PC-9 (cell line): Measurements from ENCODE around the gene RND3. TPM values are rescaled to one million over a fixed set of nuclear protein-coding genes. Genes with fewer than 3 reads are reported as not detected.

Source experiments
- BruUV-seq: library from RNA; stranded (reverse); fragments of 400-500 nt; replicated peaks from 2 replicates; lab custom pipeline; 2021; lab: Mats Ljungman, UMichigan
- CTCF ChIA-PET: fragments of 300-600 bp; sonication (Branson Sonifier 250); formaldehyde crosslinking; loops from one replicate; lab custom pipeline; 2022; ENCODE audit warnings: antibody characterized with exemption; lab: Charles Lee
- POLR2A ChIA-PET: fragments of 300-600 bp; sonication (Branson Sonifier 250); formaldehyde crosslinking; loops from one replicate; lab custom pipeline; 2022; ENCODE audit warnings: antibody characterized with exemption; ENCODE audit not compliant: unreplicated experiment; lab: Charles Lee
- DNase-seq, 2 experiments: peaks; one replicate each; pipeline versions ENCODE4 v3.0.0 to v3.0.0-alpha.2; 2015 to 2022; ENCODE audit warnings: mixed read lengths in 1 of 2
- H2AFZ ChIP-seq: fragments of 200-600 bp; sonication (generic); 2 replicates; pipeline ENCODE4 v1.8.1; 2017; ENCODE audit warnings: antibody characterized with exemption
- H3F3A ChIP-seq: fragments of 200-600 bp; sonication (generic); 2 replicates; pipeline ENCODE4 v1.8.1; 2017; ENCODE audit warnings: antibody characterized with exemption, mild to moderate bottlenecking, low read depth; ENCODE audit not compliant: insufficient read depth
- H3K27ac ChIP-seq: fragments of 200-600 bp; sonication (generic); 2 replicates; pipeline ENCODE4 v1.6.1; 2016; ENCODE audit warnings: mixed run types
- H3K27me3 ChIP-seq: fragments of 200-600 bp; sonication (generic); 2 replicates; pipeline ENCODE4 v1.6.1; 2016; ENCODE audit warnings: low read depth, mixed run types; ENCODE audit not compliant: insufficient read depth
- H3K36me3 ChIP-seq: fragments of 200-600 bp; sonication (generic); 2 replicates; pipeline ENCODE4 v1.6.1; 2016; ENCODE audit warnings: low read depth, mixed run types
- H3K4me1 ChIP-seq: fragments of 200-600 bp; sonication (generic); replicated peaks from 2 replicates; pipeline ENCODE4 v1.6.1; 2016; ENCODE audit warnings: mixed run types; ENCODE audit not compliant: insufficient read depth
- H3K4me2 ChIP-seq: fragments of 200-600 bp; sonication (generic); 2 replicates; pipeline ENCODE4 v1.6.1; 2017; ENCODE audit warnings: mixed run types
- H3K4me3 ChIP-seq: fragments of 200-600 bp; sonication (generic); 2 replicates; pipeline ENCODE4 v1.6.1; 2016; ENCODE audit warnings: mixed run types
- H3K79me2 ChIP-seq: fragments of 200-600 bp; sonication (generic); 2 replicates; pipeline ENCODE4 v1.6.1; 2017; ENCODE audit warnings: low read depth, mixed run types
- H3K9me2 ChIP-seq: fragments of 200-600 bp; sonication (generic); 2 replicates; pipeline ENCODE4 v1.8.1; 2017; ENCODE audit warnings: mild to moderate bottlenecking; ENCODE audit not compliant: insufficient read depth
- H3K9me3 ChIP-seq: fragments of 200-600 bp; sonication (generic); 2 replicates; pipeline ENCODE4 v1.8.1; 2016; ENCODE audit warnings: low read depth; ENCODE audit not compliant: insufficient read depth
- H4K20me1 ChIP-seq: fragments of 200-600 bp; sonication (generic); 2 replicates; pipeline ENCODE4 v1.8.1; 2017; ENCODE audit not compliant: insufficient read depth
- CTCF ChIP-seq: fragments of 200-600 bp; sonication (generic); conservative IDR thresholded peaks from 2 replicates; pipeline ENCODE4 v1.6.1; 2017; ENCODE audit warnings: mixed run types, antibody characterized with exemption, mild to moderate bottlenecking, moderate library complexity
- EZH2 ChIP-seq: fragments of 200-600 bp; sonication (generic); IDR thresholded peaks from 2 replicates; pipeline ENCODE4 v1.8.0; 2017; ENCODE audit warnings: antibody characterized with exemption, low read depth
- intact Hi-C: fragments of 100-400 bp; cut with micrococcal nuclease; formaldehyde crosslinking; loops from one replicate; pipeline ENCODE4 v1.10.0; 2022; ENCODE audit not compliant: unreplicated experiment
- total RNA-seq: library from RNA; stranded (reverse); gene quantifications from 2 replicates; pipeline ENCODE4 v1.2.3, GENCODE V29; 2021

The RND3 gene
- total RNA-seq, 1 experiment from 2014 or later, result 72.9 TPM

GRCh38 chr2:150468350-150468960, 19.0 kb downstream of the RND3 start:
- H3K4me2 ChIP-seq, result no peak overlapping the region
- H3K4me3 ChIP-seq, result no peak overlapping the region
- ChIA-PET CTCF (no interaction called here), POLR2A (no interaction called here)
- intact Hi-C loops, result no loop called here
- no peaks in the 10 kb centered on the region for H3K9me3 ChIP-seq
- H3F3A ChIP-seq, result peaks cover 44% of the 10 kb centered on the region; the same call in 1 of the 2 replicates
- BruUV-seq, result no TSS peak
- H2AFZ ChIP-seq, result no peak overlapping the region
- H3K27me3 ChIP-seq, result no peaks in the 10 kb centered on the region
- TF ChIP-seq EZH2 (no peak), CTCF (no peak)
- H3K36me3 ChIP-seq, result peaks cover 52% of the 10 kb centered on the region
- H3K27ac ChIP-seq, result no peak overlapping the region
- H3K4me1 ChIP-seq, result peaks cover 27% of the 10 kb centered on the region; the same call in 1 of the 2 replicates
- H4K20me1 ChIP-seq, result peaks cover 10% of the 10 kb centered on the region
- H3K9me2 ChIP-seq, result no peaks in the 10 kb centered on the region
- peaks cover 37% of the 10 kb centered on the region for H3K79me2 ChIP-seq
- no peak for DNase-seq

DNA sequence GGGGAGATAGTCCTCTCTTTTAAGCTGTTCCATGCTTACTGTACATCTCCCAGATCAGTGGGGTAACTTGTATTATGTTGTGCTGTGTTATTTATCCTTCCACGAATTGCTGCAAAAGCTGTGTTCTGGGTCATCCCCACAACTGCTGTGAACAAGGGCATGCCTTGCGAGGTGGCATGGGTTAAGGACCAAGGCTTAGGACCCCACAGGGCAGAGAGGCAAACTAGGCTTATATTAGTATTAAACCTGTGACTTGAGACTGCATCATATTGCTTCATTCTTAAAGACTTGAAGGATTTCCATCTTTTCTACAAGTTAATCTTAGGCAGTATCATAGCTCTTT, 19.9 kb downstream of the RND3 start:
- peaks cover 5% of the 10 kb centered on the region; the same call in 1 of the 2 replicates for H4K20me1 ChIP-seq
- H3K4me2 ChIP-seq, result no peak overlapping the region
- H3K27ac ChIP-seq, result peak overlapping the region; percentile 51; the same call in 1 of the 2 replicates
- H2AFZ ChIP-seq, result no peak overlapping the region
- TF ChIP-seq CTCF, result no peak
- TF ChIP-seq EZH2, result no peak
- H3K79me2 ChIP-seq, result peaks cover 30% of the 10 kb centered on the region
- no peaks in the 10 kb centered on the region for H3K9me2 ChIP-seq
- peaks cover 45% of the 10 kb centered on the region for H3K36me3 ChIP-seq
- H3K27me3 ChIP-seq, result no peaks in the 10 kb centered on the region
- BruUV-seq, result no TSS peak
- ChIA-PET CTCF (no interaction called here), POLR2A (no interaction called here)
- DNase-seq, result no peak
- H3K9me3 ChIP-seq, result no peaks in the 10 kb centered on the region
- H3K4me1 ChIP-seq, result peaks cover 19% of the 10 kb centered on the region; the same call in 1 of the 2 replicates
- no peak overlapping the region for H3K4me3 ChIP-seq
- H3F3A ChIP-seq, result peaks cover 38% of the 10 kb centered on the region; the same call in 1 of the 2 replicates
- intact Hi-C loops, result no loop called here

- ChIA-PET CTCF (interaction anchor here (0.6 kb wide), 1 partner anchor 758 kb away, joined by 3 read pairs; no protein-coding TSS in a partner anchor), POLR2A (interaction anchor here (0.6 kb wide), 1 partner anchor 325 kb away, joined by 4 read pairs; no protein-coding TSS in a partner anchor)
- peaks cover 38% of the 10 kb centered on the region; the same call in 1 of the 2 replicates for H3F3A ChIP-seq
- peaks cover 24% of the 10 kb centered on the region for H3K79me2 ChIP-seq
- no peak overlapping the region for H2AFZ ChIP-seq
- DNase-seq, result peak in 1 of 2 experiments; percentile 68
- intact Hi-C loops, result no loop called here
- no TSS peak for BruUV-seq
- TF ChIP-seq EZH2, result no peak
- TF ChIP-seq CTCF, result no peak
- H3K27ac ChIP-seq, result peak overlapping the region; percentile 51
- H3K36me3 ChIP-seq, result peaks cover 39% of the 10 kb centered on the region
- H3K4me1 ChIP-seq, result peaks cover 14% of the 10 kb centered on the region; the same call in 1 of the 2 replicates
- H3K9me2 ChIP-seq, result no peaks in the 10 kb centered on the region
- no peak overlapping the region for H3K4me3 ChIP-seq
- no peaks in the 10 kb centered on the region for H3K9me3 ChIP-seq
- no peaks in the 10 kb centered on the region for H3K27me3 ChIP-seq
- no peak overlapping the region for H3K4me2 ChIP-seq
- no peaks in the 10 kb centered on the region; the same call in 1 of the 2 replicates for H4K20me1 ChIP-seq
Measured at GRCh38 chr2:150466741-150467620, 20.5 kb downstream of the RND3 start.
